SK-N-SH treated with all-trans-retinoic acid at 6 μM for 48 hours (cell line): ENCODE measurements around the gene EXOC4.

Source experiments
- ARNTL ChIP-seq: fragments of 450-650 bp; formaldehyde crosslinking; IDR thresholded peaks from 2 replicates; pipeline ENCODE4 v1.5.0; 2020; ENCODE audit warnings: low read depth, mild to moderate bottlenecking, moderate library complexity, borderline replicate concordance
- CSDC2 ChIP-seq: fragments of 250-450 bp; sonication (Bioruptor Pico); IDR thresholded peaks from 2 replicates; pipeline ENCODE4 v1.5.0; 2020; ENCODE audit warnings: mild to moderate bottlenecking, moderate library complexity
- GLIS3 ChIP-seq: fragments of 250-450 bp; sonication (Bioruptor Pico); IDR thresholded peaks from 2 replicates; pipeline ENCODE4 v1.5.0; 2020; ENCODE audit warnings: mild to moderate bottlenecking, moderate library complexity
- PATZ1 ChIP-seq: fragments of 250-450 bp; sonication (Bioruptor Pico); IDR thresholded peaks from 2 replicates; pipeline ENCODE4 v1.8.0; 2020; ENCODE audit warnings: mild to moderate bottlenecking, moderate library complexity, borderline replicate concordance
- POU6F1 ChIP-seq: fragments of 250-450 bp; sonication (Bioruptor Pico); IDR thresholded peaks from 2 replicates; pipeline ENCODE4 v1.8.0; 2021; ENCODE audit warnings: low read depth, mild to moderate bottlenecking, moderate library complexity, borderline replicate concordance
- PPARA ChIP-seq: fragments of 250-450 bp; sonication (Bioruptor Pico); IDR thresholded peaks from 2 replicates; pipeline ENCODE4 v1.5.0; 2020; ENCODE audit warnings: mild to moderate bottlenecking, borderline replicate concordance
- SNAI2 ChIP-seq: fragments of 250-450 bp; sonication (Bioruptor Pico); IDR thresholded peaks from 2 replicates; pipeline ENCODE4 v1.5.0; 2020; ENCODE audit warnings: mild to moderate bottlenecking, moderate library complexity
- TOX ChIP-seq: fragments of 250-450 bp; sonication (Bioruptor Pico); IDR thresholded peaks from 2 replicates; pipeline ENCODE4 v1.8.0; 2021; ENCODE audit warnings: mild to moderate bottlenecking, moderate library complexity, borderline replicate concordance
- ZC3H10 ChIP-seq: fragments of 250-450 bp; sonication (Bioruptor Pico); IDR thresholded peaks from 2 replicates; pipeline ENCODE4 v1.5.1; 2021; ENCODE audit warnings: mild to moderate bottlenecking, moderate library complexity
- ZFP30 ChIP-seq: fragments of 450-650 bp; formaldehyde crosslinking; IDR thresholded peaks from 2 replicates; pipeline ENCODE4 v1.5.0; 2022; ENCODE audit warnings: mild to moderate bottlenecking, moderate library complexity
- TF ChIP-seq, protein P1 (sequence below): fragments of 250-450 bp; sonication (Bioruptor Pico); IDR thresholded peaks from 2 replicates; pipeline ENCODE4 v1.5.0; 2020; ENCODE audit warnings: mild to moderate bottlenecking, moderate library complexity

- TF ChIP-seq PATZ1 (CRISPR knock-in tag): no peak
- TF ChIP-seq ZC3H10: no peak
- no peak for TF ChIP-seq POU6F1 (CRISPR knock-in tag)
- TF ChIP-seq ZFP30: no peak
- no peak for TF ChIP-seq PPARA (CRISPR knock-in tag)
- no peak for TF ChIP-seq GLIS3
- no peak for TF ChIP-seq ARNTL (CRISPR knock-in tag)
- TF ChIP-seq, protein P1, sequence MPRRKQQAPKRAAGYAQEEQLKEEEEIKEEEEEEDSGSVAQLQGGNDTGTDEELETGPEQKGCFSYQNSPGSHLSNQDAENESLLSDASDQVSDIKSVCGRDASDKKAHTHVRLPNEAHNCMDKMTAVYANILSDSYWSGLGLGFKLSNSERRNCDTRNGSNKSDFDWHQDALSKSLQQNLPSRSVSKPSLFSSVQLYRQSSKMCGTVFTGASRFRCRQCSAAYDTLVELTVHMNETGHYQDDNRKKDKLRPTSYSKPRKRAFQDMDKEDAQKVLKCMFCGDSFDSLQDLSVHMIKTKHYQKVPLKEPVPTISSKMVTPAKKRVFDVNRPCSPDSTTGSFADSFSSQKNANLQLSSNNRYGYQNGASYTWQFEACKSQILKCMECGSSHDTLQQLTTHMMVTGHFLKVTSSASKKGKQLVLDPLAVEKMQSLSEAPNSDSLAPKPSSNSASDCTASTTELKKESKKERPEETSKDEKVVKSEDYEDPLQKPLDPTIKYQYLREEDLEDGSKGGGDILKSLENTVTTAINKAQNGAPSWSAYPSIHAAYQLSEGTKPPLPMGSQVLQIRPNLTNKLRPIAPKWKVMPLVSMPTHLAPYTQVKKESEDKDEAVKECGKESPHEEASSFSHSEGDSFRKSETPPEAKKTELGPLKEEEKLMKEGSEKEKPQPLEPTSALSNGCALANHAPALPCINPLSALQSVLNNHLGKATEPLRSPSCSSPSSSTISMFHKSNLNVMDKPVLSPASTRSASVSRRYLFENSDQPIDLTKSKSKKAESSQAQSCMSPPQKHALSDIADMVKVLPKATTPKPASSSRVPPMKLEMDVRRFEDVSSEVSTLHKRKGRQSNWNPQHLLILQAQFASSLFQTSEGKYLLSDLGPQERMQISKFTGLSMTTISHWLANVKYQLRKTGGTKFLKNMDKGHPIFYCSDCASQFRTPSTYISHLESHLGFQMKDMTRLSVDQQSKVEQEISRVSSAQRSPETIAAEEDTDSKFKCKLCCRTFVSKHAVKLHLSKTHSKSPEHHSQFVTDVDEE (CRISPR knock-in tag): no peak
- no peak for TF ChIP-seq SNAI2 (CRISPR knock-in tag)
- no peak for TF ChIP-seq TOX
- TF ChIP-seq CSDC2 (CRISPR knock-in tag): no peak
Observed at GRCh38 chr7:133614251-133614650, 361.4 kb downstream of the EXOC4 start.
